Mucosa of gallbladder (tissue), 1 donor: ENCODE results near the gene IFIT3. TPM values are rescaled to one million over a fixed set of nuclear protein-coding genes. Genes with fewer than 3 reads are reported as not detected.
"Not testable (repeated sequence)": the region's sequence is repeated elsewhere in the genome, so short reads cannot be mapped to it uniquely, and the experiment has no call there.

ENCODE experiments used
- DNase-seq: peaks from one replicate; pipeline ENCODE4 v3.0.0-alpha.2; 2020; ENCODE audit warnings: low spot score
- total RNA-seq: library from RNA; stranded (reverse); gene quantifications from one replicate; pipeline ENCODE4 v1.2.1, GENCODE V29; 2021
- donor health status: DM: no; HTN: no; CAD: no.

Gene IFIT3
- 11.1 TPM for total RNA-seq

- peak; percentile 51 for DNase-seq
Measured at GRCh38 chr10:89327803-89328441, at the start of gene IFIT3. Gene IFIT3 (plus strand): TSS chr10:89327997. CDS start chr10:89328074, 77 bp downstream.

- peak; percentile 85 for DNase-seq
Measured at GRCh38 chr10:89278034-89278535, 49.7 kb upstream of the IFIT3 start.

GRCh38 chr10:89278900-89279392 lies 48.9 kb upstream of the IFIT3 start:
- DNase-seq = no peak

- DNase-seq = peak; percentile 62
Measured at GRCh38 chr10:89279421-89279869, 48.4 kb upstream of the IFIT3 start.

- DNase-seq = no peak
Measured at GRCh38 chr10:89280508-89280907, 47.3 kb upstream of the IFIT3 start.

GRCh38 chr10:89281606-89282395 lies 46.0 kb upstream of the IFIT3 start:
- no peak for DNase-seq

GRCh38 chr10:89283025-89283935 lies 44.5 kb upstream of the IFIT3 start:
- DNase-seq = no peak

GRCh38 chr10:89283936-89284475 lies 43.8 kb upstream of the IFIT3 start:
- DNase-seq = peak; percentile 45

- DNase-seq = not testable (repeated sequence)
Measured at GRCh38 chr10:89284711-89285110, 43.1 kb upstream of the IFIT3 start.

GRCh38 chr10:89285303-89285702 lies 42.5 kb upstream of the IFIT3 start:
- DNase-seq = not testable (repeated sequence)

- DNase-seq = no peak
Measured at GRCh38 chr10:89294721-89295239, 33.0 kb upstream of the IFIT3 start.

GRCh38 chr10:89295597-89295996 lies 32.2 kb upstream of the IFIT3 start:
- no peak for DNase-seq

- DNase-seq = no peak
Measured at GRCh38 chr10:89296220-89296648, 31.6 kb upstream of the IFIT3 start.

GRCh38 chr10:89297356-89297755 lies 30.4 kb upstream of the IFIT3 start:
- no peak for DNase-seq

GRCh38 chr10:89297791-89298190 lies 30.0 kb upstream of the IFIT3 start:
- no peak for DNase-seq

- no peak for DNase-seq
Measured at GRCh38 chr10:89299031-89299430, 28.8 kb upstream of the IFIT3 start.

- DNase-seq = no peak
Measured at GRCh38 chr10:89301232-89301631, 26.6 kb upstream of the IFIT3 start.

- no peak for DNase-seq
Measured at GRCh38 chr10:89301721-89302445, 25.9 kb upstream of the IFIT3 start, which contains the start of gene IFIT2. Gene IFIT2 (plus strand): TSS chr10:89302046. CDS start chr10:89302124, 78 bp downstream.

GRCh38 chr10:89302625-89303024 lies 25.2 kb upstream of the IFIT3 start:
- DNase-seq = no peak

GRCh38 chr10:89303161-89303560 lies 24.6 kb upstream of the IFIT3 start:
- DNase-seq = no peak
